ENCODE measurements around the gene CACNA1D.

- no peak for TF ChIP-seq EZH2phosphoT487 (IDR thresholded peaks at IDR 0.05; ENCODE audit: low read depth)
- TF ChIP-seq CTCF (IDR thresholded peaks at IDR 0.05; ENCODE audit: low read depth, low read length), result no peak
Measured at GRCh38 chr3:53645754-53646153, 151.3 kb downstream of the CACNA1D start.

All from OCI-LY3 (cell line).